Astrocyte (in vitro differentiated cells and primary cell): ENCODE measurements around the gene UVRAG.

ENCODE experiments used
- EZH2 ChIP-seq: IDR thresholded peaks from 2 replicates; pipeline ENCODE4 v1.6.1; 2012; ENCODE audit warnings: mild to moderate bottlenecking, low read length, inconsistent platforms; ENCODE audit not compliant: insufficient read depth
- TF ChIP-seq, protein P1 (sequence below): IDR thresholded peaks from 2 replicates; pipeline ENCODE4 v1.5.1; 2011; ENCODE audit warnings: low read depth, mild to moderate bottlenecking, inconsistent platforms, low read length, moderate library complexity; ENCODE audit not compliant: insufficient read depth

DNA sequence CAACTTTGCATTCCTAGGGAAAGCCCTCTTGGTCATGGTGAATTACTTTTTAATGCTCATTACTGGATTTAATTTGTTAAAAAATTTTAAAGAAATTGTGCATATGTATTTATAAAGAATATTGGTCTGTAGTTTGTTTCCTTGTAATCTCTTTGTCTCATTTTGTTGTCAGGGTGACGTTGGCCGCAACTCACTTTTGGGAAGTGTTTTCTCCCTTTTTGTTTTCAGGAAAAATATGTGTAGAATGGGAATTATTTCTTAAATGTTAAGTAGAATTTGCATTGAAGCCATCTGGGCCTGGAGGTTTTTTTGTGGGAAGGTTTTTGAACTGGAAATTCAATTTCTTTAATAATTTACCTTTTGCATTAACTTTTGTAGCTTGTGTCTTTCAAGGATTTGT, 149.1 kb downstream of the UVRAG start:
- TF ChIP-seq, protein P1, sequence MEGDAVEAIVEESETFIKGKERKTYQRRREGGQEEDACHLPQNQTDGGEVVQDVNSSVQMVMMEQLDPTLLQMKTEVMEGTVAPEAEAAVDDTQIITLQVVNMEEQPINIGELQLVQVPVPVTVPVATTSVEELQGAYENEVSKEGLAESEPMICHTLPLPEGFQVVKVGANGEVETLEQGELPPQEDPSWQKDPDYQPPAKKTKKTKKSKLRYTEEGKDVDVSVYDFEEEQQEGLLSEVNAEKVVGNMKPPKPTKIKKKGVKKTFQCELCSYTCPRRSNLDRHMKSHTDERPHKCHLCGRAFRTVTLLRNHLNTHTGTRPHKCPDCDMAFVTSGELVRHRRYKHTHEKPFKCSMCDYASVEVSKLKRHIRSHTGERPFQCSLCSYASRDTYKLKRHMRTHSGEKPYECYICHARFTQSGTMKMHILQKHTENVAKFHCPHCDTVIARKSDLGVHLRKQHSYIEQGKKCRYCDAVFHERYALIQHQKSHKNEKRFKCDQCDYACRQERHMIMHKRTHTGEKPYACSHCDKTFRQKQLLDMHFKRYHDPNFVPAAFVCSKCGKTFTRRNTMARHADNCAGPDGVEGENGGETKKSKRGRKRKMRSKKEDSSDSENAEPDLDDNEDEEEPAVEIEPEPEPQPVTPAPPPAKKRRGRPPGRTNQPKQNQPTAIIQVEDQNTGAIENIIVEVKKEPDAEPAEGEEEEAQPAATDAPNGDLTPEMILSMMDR = no peak
- no peak for TF ChIP-seq EZH2
